ENCODE data around the gene FAM117A.

FAM117A gene

GRCh38 chr17:49707608-49708514 lies 56.1 kb downstream of the FAM117A start, which contains the start of gene SLC35B1 (continued):
- TF ChIP-seq, protein P1, sequence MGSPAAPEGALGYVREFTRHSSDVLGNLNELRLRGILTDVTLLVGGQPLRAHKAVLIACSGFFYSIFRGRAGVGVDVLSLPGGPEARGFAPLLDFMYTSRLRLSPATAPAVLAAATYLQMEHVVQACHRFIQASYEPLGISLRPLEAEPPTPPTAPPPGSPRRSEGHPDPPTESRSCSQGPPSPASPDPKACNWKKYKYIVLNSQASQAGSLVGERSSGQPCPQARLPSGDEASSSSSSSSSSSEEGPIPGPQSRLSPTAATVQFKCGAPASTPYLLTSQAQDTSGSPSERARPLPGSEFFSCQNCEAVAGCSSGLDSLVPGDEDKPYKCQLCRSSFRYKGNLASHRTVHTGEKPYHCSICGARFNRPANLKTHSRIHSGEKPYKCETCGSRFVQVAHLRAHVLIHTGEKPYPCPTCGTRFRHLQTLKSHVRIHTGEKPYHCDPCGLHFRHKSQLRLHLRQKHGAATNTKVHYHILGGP (tag by site-specific recombination; IDR thresholded peaks at IDR 0.05): no peak
- TF ChIP-seq ZNF37A (tag by site-specific recombination; IDR thresholded peaks at IDR 0.05): no peak
- TF ChIP-seq PRDM6 (tag by site-specific recombination; IDR thresholded peaks at IDR 0.05): 0 out of 2 replicates have a peak, but pooled peaks have one; percentile 11
- TF ChIP-seq ZNF398 (tag by site-specific recombination; IDR thresholded peaks at IDR 0.05): no peak; the same call in 1 of the 2 replicates
- TF ChIP-seq ZNF423 (tag by site-specific recombination; IDR thresholded peaks at IDR 0.05): no peak
- TF ChIP-seq, protein P2, sequence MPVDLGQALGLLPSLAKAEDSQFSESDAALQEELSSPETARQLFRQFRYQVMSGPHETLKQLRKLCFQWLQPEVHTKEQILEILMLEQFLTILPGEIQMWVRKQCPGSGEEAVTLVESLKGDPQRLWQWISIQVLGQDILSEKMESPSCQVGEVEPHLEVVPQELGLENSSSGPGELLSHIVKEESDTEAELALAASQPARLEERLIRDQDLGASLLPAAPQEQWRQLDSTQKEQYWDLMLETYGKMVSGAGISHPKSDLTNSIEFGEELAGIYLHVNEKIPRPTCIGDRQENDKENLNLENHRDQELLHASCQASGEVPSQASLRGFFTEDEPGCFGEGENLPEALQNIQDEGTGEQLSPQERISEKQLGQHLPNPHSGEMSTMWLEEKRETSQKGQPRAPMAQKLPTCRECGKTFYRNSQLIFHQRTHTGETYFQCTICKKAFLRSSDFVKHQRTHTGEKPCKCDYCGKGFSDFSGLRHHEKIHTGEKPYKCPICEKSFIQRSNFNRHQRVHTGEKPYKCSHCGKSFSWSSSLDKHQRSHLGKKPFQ (tag by site-specific recombination; IDR thresholded peaks at IDR 0.05): no peak
- no peak for TF ChIP-seq ZNF112 (tag by site-specific recombination; IDR thresholded peaks at IDR 0.05)

- ChIA-PET CTCF (interaction anchor here (0.6 to 27.1 kb wide), 15 partner anchors 11 to 294 kb away, joined by 3 to 486 read pairs (median 6); partner anchors contain the start of gene NXPH3), POLR2A (interaction anchor here (1.0 to 4.7 kb wide), 12 partner anchors 8 to 293 kb away, joined by 3 to 67 read pairs (median 4); partner anchors contain the start of genes FAM117A, KAT7 and PHB1)
- peak overlapping the region; percentile 93 for H3K27ac ChIP-seq (ENCODE audit: extremely low read depth, low read depth, low read length)
- no peak for TF ChIP-seq ZNF585B (tag by site-specific recombination; IDR thresholded peaks at IDR 0.05)
- no peak for TF ChIP-seq KLF7 (tag by site-specific recombination; IDR thresholded peaks at IDR 0.05; ENCODE audit: borderline replicate concordance)
- no peak for TF ChIP-seq ZFP41 (tag by site-specific recombination; IDR thresholded peaks at IDR 0.05; ENCODE audit: borderline replicate concordance)
- no peak for TF ChIP-seq ZNF132 (tag by site-specific recombination; IDR thresholded peaks at IDR 0.05; ENCODE audit: borderline replicate concordance)
- TF ChIP-seq, protein P3, sequence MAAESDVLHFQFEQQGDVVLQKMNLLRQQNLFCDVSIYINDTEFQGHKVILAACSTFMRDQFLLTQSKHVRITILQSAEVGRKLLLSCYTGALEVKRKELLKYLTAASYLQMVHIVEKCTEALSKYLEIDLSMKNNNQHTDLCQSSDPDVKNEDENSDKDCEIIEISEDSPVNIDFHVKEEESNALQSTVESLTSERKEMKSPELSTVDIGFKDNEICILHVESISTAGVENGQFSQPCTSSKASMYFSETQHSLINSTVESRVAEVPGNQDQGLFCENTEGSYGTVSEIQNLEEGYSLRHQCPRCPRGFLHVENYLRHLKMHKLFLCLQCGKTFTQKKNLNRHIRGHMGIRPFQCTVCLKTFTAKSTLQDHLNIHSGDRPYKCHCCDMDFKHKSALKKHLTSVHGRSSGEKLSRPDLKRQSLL (tag by site-specific recombination; IDR thresholded peaks at IDR 0.05): no peak
- no peak for TF ChIP-seq ZNF747 (tag by site-specific recombination; IDR thresholded peaks at IDR 0.05)
- TF ChIP-seq ZNF654 (tag by site-specific recombination; IDR thresholded peaks at IDR 0.05; ENCODE audit: low read depth): no peak
- TF ChIP-seq ZNF521 (tag by site-specific recombination; IDR thresholded peaks at IDR 0.05): no peak
- TF ChIP-seq TCF7L2 (IDR thresholded peaks at IDR 0.05; ENCODE audit: borderline replicate concordance, low read depth, low read length): no peak
- TF ChIP-seq ZNF629 (tag by site-specific recombination; IDR thresholded peaks at IDR 0.05): no peak
- H3K36me3 ChIP-seq (ENCODE audit: control insufficient read depth in 2 of 2, insufficient read depth in 1 of 2, low read length in 2 of 2): peaks cover 10 to 45% of the 10 kb centered on the region in 2 experiments
- H3K9me3 ChIP-seq (ENCODE audit: control insufficient read depth, insufficient read depth, low read depth, low read length): no peaks in the 10 kb centered on the region
- H3K4me3 ChIP-seq (ENCODE audit: low read depth, low read length): peak overlapping the region; percentile 88
- no peaks in the 10 kb centered on the region for H3K4me1 ChIP-seq (ENCODE audit: control insufficient read depth, insufficient read depth, low read length)
These were observed 56.7 kb downstream of the FAM117A start for GRCh38 chr17:49707246-49707607.
